Endodermal cell (in vitro differentiated cells): ENCODE data around the gene VSTM5. TPM values are rescaled to one million over a fixed set of nuclear protein-coding genes. Genes with fewer than 3 reads are reported as not detected.

Experiments used
- DNase-seq: peaks from one replicate; pipeline ENCODE4 v3.0.0-alpha.2; 2017
- H3K27ac ChIP-seq: 2 replicates; pipeline ENCODE4 v1.5.1; 2013; ENCODE audit warnings: mild to moderate bottlenecking, low read depth, low read length, moderate library complexity
- H3K27me3 ChIP-seq: 2 replicates; pipeline ENCODE4 v1.6.1; 2013; ENCODE audit warnings: mild to moderate bottlenecking, low read length, moderate library complexity; ENCODE audit not compliant: insufficient read depth, control insufficient read depth, poor library complexity, severe bottlenecking
- H3K36me3 ChIP-seq: 2 replicates; pipeline ENCODE4 v1.7.0; 2013; ENCODE audit warnings: mild to moderate bottlenecking, low read length, moderate library complexity; ENCODE audit not compliant: control insufficient read depth, insufficient read depth
- H3K4me1 ChIP-seq: one replicate; pipeline ENCODE4 v1.7.0; 2013; ENCODE audit warnings: low read length; ENCODE audit not compliant: control insufficient read depth, insufficient read depth
- H3K4me3 ChIP-seq: 2 replicates; pipeline ENCODE4 v1.5.1; 2013; ENCODE audit warnings: mild to moderate bottlenecking, low read length, moderate library complexity
- H3K9ac ChIP-seq: 2 replicates; pipeline ENCODE4 v1.6.1; 2013; ENCODE audit warnings: mild to moderate bottlenecking, low read length, moderate library complexity; ENCODE audit not compliant: poor library complexity, severe bottlenecking; ENCODE audit errors: extremely low read depth
- H3K9me3 ChIP-seq: 2 replicates; pipeline ENCODE4 v1.6.1; 2013; ENCODE audit warnings: mild to moderate bottlenecking, low read length, moderate library complexity; ENCODE audit not compliant: control insufficient read depth
- H3K27ac Mint-ChIP-seq: 2 replicates; pipeline ENCODE4 v1.8.0; 2020; ENCODE audit warnings: mixed read lengths
- H3K27me3 Mint-ChIP-seq: 2 replicates; pipeline ENCODE4 v1.8.0; 2021; ENCODE audit warnings: mild to moderate bottlenecking, mixed read lengths; ENCODE audit not compliant: insufficient read depth
- H3K36me3 Mint-ChIP-seq: 2 replicates; pipeline ENCODE4 v1.8.0; 2020; ENCODE audit warnings: low read depth, mixed read lengths
- H3K4me1 Mint-ChIP-seq: 2 replicates; pipeline ENCODE4 v1.8.0; 2020; ENCODE audit warnings: mixed read lengths
- H3K4me3 Mint-ChIP-seq: 2 replicates; pipeline ENCODE4 v1.8.0; 2020; ENCODE audit warnings: mild to moderate bottlenecking, moderate library complexity, mixed read lengths
- H3K9me3 Mint-ChIP-seq: 2 replicates; pipeline ENCODE4 v1.8.0; 2020; ENCODE audit warnings: mild to moderate bottlenecking, mixed read lengths
- WGBS, 2 experiments: methylation state at CpG; one replicate each; pipeline versions ENCODE4 v1.1.5 to v1.1.7; 2013; ENCODE audit warnings: missing lambda C conversion rate in 2 of 2, mixed read lengths in 1 of 2; ENCODE audit not compliant: insufficient coverage in 1 of 2, insufficient read length in 1 of 2; 5-methylcytosine and 5-hydroxymethylcytosine counted together
- total RNA-seq, 2 donors: library from RNA; stranded (reverse); fragmentation: NEBNext Ultra II Directional in 1 of 2; extraction: Animal tissue kit (Norgen Biotek cat#: 25700) in 1 of 2; gene quantifications; 2 replicates in 1 of 2; 3 replicates in 1 of 2; pipeline ENCODE4 v1.2.1, GENCODE V29; 2021
- TF ChIP-seq, protein P1 (sequence below): fragments of 200-600 bp; sonication (generic); conservative IDR thresholded peaks from 2 replicates; pipeline ENCODE4 v1.5.0; 2021; ENCODE audit warnings: antibody characterized with exemption, mild to moderate bottlenecking

VSTM5 gene
- total RNA-seq, 2 donors from 2014 or later, result 0.29 to 0.75 TPM

DNA sequence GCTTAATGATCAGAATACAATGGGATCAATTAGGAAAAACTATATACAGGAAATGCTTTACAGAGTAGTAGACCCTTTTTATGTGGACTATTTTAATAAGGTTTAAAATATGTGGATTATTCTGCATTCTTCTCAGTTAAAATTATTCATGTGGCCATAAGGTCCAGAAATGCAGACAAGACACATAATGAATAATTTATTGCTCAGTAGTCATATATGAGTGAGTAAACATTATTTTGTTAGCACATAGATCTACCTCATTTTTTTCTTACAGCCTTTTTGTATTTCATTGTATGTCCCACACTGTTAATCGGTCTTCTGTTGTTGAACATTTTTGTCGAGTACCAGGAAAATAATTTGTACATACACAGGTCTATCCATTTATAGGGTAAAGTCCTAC lies 45.5 kb downstream of the VSTM5 start:
- H3K27ac ChIP-seq, result no peak overlapping the region
- Mint-ChIP-seq H3K27ac (no peak overlapping the region), H3K36me3 (peaks cover 72% of the 10 kb centered on the region), H3K27me3 (no peaks in the 10 kb centered on the region), H3K9me3 (no peaks in the 10 kb centered on the region), H3K4me1 (peaks cover 4% of the 10 kb centered on the region), H3K4me3 (no peak overlapping the region)
- no peaks in the 10 kb centered on the region for H3K4me1 ChIP-seq
- TF ChIP-seq, protein P1, sequence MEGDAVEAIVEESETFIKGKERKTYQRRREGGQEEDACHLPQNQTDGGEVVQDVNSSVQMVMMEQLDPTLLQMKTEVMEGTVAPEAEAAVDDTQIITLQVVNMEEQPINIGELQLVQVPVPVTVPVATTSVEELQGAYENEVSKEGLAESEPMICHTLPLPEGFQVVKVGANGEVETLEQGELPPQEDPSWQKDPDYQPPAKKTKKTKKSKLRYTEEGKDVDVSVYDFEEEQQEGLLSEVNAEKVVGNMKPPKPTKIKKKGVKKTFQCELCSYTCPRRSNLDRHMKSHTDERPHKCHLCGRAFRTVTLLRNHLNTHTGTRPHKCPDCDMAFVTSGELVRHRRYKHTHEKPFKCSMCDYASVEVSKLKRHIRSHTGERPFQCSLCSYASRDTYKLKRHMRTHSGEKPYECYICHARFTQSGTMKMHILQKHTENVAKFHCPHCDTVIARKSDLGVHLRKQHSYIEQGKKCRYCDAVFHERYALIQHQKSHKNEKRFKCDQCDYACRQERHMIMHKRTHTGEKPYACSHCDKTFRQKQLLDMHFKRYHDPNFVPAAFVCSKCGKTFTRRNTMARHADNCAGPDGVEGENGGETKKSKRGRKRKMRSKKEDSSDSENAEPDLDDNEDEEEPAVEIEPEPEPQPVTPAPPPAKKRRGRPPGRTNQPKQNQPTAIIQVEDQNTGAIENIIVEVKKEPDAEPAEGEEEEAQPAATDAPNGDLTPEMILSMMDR, result no peak
- no peaks in the 10 kb centered on the region for H3K27me3 ChIP-seq
- no peak for DNase-seq
- no peaks in the 10 kb centered on the region for H3K9me3 ChIP-seq
- H3K36me3 ChIP-seq, result peaks cover 92% of the 10 kb centered on the region
- H3K9ac ChIP-seq, result no peak overlapping the region
- 100% methylated on average over 1 to 2 of the region's 2 CpGs for WGBS, 2 experiments
- no peak overlapping the region for H3K4me3 ChIP-seq

- no peak overlapping the region for H3K4me3 ChIP-seq
- peaks cover 94% of the 10 kb centered on the region for H3K36me3 ChIP-seq
- H3K27me3 ChIP-seq, result no peaks in the 10 kb centered on the region
- H3K36me3 Mint-ChIP-seq, result peaks cover 75% of the 10 kb centered on the region
- 100% methylated on average over 2 of the region's 2 CpGs; no CpG with 5 or more reads in 1 of the 2 experiments for WGBS, 2 experiments
- H3K9ac ChIP-seq, result no peak overlapping the region
- H3K4me3 Mint-ChIP-seq, result no peak overlapping the region
- H3K27me3 Mint-ChIP-seq, result no peaks in the 10 kb centered on the region
- H3K9me3 Mint-ChIP-seq, result no peaks in the 10 kb centered on the region
- H3K9me3 ChIP-seq, result no peaks in the 10 kb centered on the region
- TF ChIP-seq, protein P1, result no peak
- no peaks in the 10 kb centered on the region for H3K4me1 ChIP-seq
- no peak for DNase-seq
- no peak overlapping the region for H3K27ac Mint-ChIP-seq
- no peaks in the 10 kb centered on the region for H3K4me1 Mint-ChIP-seq
- no peak overlapping the region for H3K27ac ChIP-seq
Observed at GRCh38 chr11:93801366-93801765, 49.1 kb downstream of the VSTM5 start.

DNA sequence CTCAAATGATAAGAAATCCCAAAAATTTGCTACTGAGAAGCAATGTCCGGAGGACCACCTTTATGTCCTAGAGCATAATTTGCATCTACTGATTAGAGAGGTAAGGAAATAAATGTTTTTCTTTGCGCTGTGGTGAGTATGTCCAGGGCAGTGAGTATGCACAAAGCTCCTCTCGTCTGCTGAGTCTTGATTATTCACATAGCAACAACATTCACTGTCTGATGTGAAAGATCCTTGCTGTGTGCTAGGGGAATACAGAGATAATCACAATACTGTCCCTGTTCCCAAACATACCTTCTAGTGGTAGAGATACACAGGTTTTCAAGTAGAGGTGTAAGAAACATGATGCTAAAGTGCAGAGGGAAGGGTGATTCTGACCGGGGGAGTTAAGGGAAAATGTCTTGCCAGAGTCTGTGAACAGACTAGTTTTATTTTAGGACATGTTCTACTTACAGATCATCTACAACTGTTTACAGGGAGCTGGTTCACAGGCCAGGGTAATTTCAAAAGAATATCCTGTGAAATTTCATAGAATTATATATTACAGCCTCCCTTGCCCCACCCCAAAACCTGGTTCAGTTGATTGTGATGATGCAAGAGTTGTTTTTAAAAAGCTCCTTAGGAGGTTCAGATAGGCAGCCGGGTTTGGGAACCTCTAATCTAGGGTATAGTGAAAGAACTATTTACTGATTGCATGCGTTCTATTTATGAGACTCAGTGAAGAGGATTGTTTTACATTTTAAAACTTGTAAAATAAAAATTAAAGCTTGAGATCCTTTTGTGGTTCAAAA lies 53.8 kb downstream of the VSTM5 start:
- H3K9ac ChIP-seq, result no peak overlapping the region
- H3K4me1 ChIP-seq, result peaks cover 3% of the 10 kb centered on the region
- Mint-ChIP-seq H3K9me3 (no peaks in the 10 kb centered on the region), H3K4me3 (no peak overlapping the region), H3K27ac (no peak overlapping the region), H3K27me3 (no peaks in the 10 kb centered on the region), H3K4me1 (peaks cover 2% of the 10 kb centered on the region), H3K36me3 (peaks cover 83% of the 10 kb centered on the region)
- 92 to 100% methylated on average over 4 to 6 of the region's 6 CpGs for WGBS, 2 experiments
- H3K36me3 ChIP-seq, result peaks cover 95% of the 10 kb centered on the region
- DNase-seq, result no peak
- H3K9me3 ChIP-seq, result no peaks in the 10 kb centered on the region
- H3K4me3 ChIP-seq, result no peak overlapping the region
- no peaks in the 10 kb centered on the region for H3K27me3 ChIP-seq
- H3K27ac ChIP-seq, result no peak overlapping the region
- TF ChIP-seq, protein P1, result no peak
